B cell (primary cell): ENCODE data around the gene CAPZB. TPM values are rescaled to one million over a fixed set of nuclear protein-coding genes. Genes with fewer than 3 reads are reported as not detected.

Source experiments
- ATAC-seq: fragments of 200-7000 bp; cut with Tn5 transposase; one replicate; pipeline ENCODE4 v1.10.0; 2021; ENCODE audit warnings: low read depth, mild to moderate bottlenecking, moderate number of reproducible peaks, moderate library complexity
- CTCF ChIA-PET: fragments of 350-600 bp; sonication (Branson Sonifier 250); formaldehyde crosslinking; loops from one replicate; lab custom pipeline; 2021; ENCODE audit warnings: antibody characterized with exemption, inconsistent platforms; lab: Charles Lee
- POLR2A ChIA-PET: fragments of 350-600 bp; sonication (Branson Sonifier 250); formaldehyde crosslinking; loops from one replicate; lab custom pipeline; 2021; ENCODE audit warnings: antibody characterized with exemption; lab: Charles Lee
- DNase-seq: peaks from one replicate; pipeline ENCODE4 v3.0.0; 2013
- H2AFZ ChIP-seq: 2 replicates; pipeline ENCODE4 v1.6.1; 2012; ENCODE audit warnings: mild to moderate bottlenecking, low read depth, low read length; ENCODE audit not compliant: insufficient read depth, poor library complexity, severe bottlenecking
- H3K27ac ChIP-seq, 2 donors: 1 replicate in 1 of 2; 2 replicates in 1 of 2; pipeline ENCODE4 v1.5.1; 2012 to 2013; ENCODE audit warnings: low read length in 2 of 2, mild to moderate bottlenecking in 2 of 2, moderate library complexity in 1 of 2
- H3K27me3 ChIP-seq, 4 experiments: fragments of 200-600 bp in 1 of 4; sonication (generic) in 1 of 4; replicated peaks in 1 of 4; 1 replicate in 2 of 4; 2 replicates in 2 of 4; pipeline versions ENCODE4 v1.6.1 to v1.7.0; 2013 to 2016; ENCODE audit warnings: low read length in 3 of 4, mild to moderate bottlenecking in 2 of 4, mixed read lengths in 1 of 4, moderate library complexity in 1 of 4; ENCODE audit not compliant: insufficient read depth in 4 of 4, control insufficient read depth in 3 of 4; ENCODE audit errors: control extremely low read depth in 1 of 4
- H3K36me3 ChIP-seq, 2 experiments: replicated peaks in 1 of 2; 1 replicate in 1 of 2; 2 replicates in 1 of 2; pipeline versions ENCODE4 v1.6.1 to v1.7.1; 2013; ENCODE audit warnings: low read length in 1 of 2; ENCODE audit not compliant: insufficient read depth in 2 of 2, control insufficient read depth in 1 of 2; ENCODE audit errors: control extremely low read depth in 1 of 2, extremely low read depth in 1 of 2
- H3K4me1 ChIP-seq, 2 donors: fragments of 200-600 bp in 1 of 2; sonication (generic) in 1 of 2; 1 replicate in 1 of 2; 2 replicates in 1 of 2; pipeline versions ENCODE4 v1.5.1 to v1.6.1; 2013 to 2017; ENCODE audit warnings: low read length in 2 of 2; ENCODE audit not compliant: control insufficient read depth in 2 of 2, insufficient read depth in 2 of 2
- H3K4me2 ChIP-seq: replicated peaks from 2 replicates; pipeline ENCODE3; 2012; ENCODE audit warnings: mild to moderate bottlenecking, low read depth, low read length; ENCODE audit not compliant: poor library complexity, severe bottlenecking
- H3K4me3 ChIP-seq, 5 experiments: fragments of 200-600 bp in 1 of 5; sonication (generic) in 1 of 5; 1 replicate in 3 of 5; 2 replicates in 2 of 5; pipeline versions ENCODE4 v1.5.1 to v1.7.0; 2011 to 2016; ENCODE audit warnings: low read length in 4 of 5, mild to moderate bottlenecking in 4 of 5, low read depth in 2 of 5, control low read depth in 1 of 5, moderate library complexity in 1 of 5; ENCODE audit not compliant: insufficient read depth in 1 of 5; ENCODE audit errors: control extremely low read depth in 1 of 5, extremely low read depth in 1 of 5
- H3K79me2 ChIP-seq: fragments of 200-600 bp; sonication (generic); one replicate; pipeline ENCODE4 v1.6.0; 2016; ENCODE audit warnings: low read length; ENCODE audit not compliant: control insufficient read depth, insufficient read depth
- H3K9ac ChIP-seq: fragments of 200-600 bp; sonication (generic); 2 replicates; pipeline ENCODE4 v1.6.1; 2017; ENCODE audit warnings: mild to moderate bottlenecking, low read length, moderate library complexity
- H3K9me3 ChIP-seq, 3 donors: one replicate each; pipeline versions ENCODE4 v1.6.1 to v1.7.1; 2013; ENCODE audit warnings: low read length in 2 of 3; ENCODE audit not compliant: control insufficient read depth in 2 of 3, insufficient read depth in 1 of 3; ENCODE audit errors: control extremely low read depth in 1 of 3
- H4K20me1 ChIP-seq: 2 replicates; pipeline ENCODE4 v1.6.0; 2012; ENCODE audit warnings: mild to moderate bottlenecking, low read length; ENCODE audit not compliant: insufficient read depth, control insufficient read depth, poor library complexity, severe bottlenecking
- H3K27ac Mint-ChIP-seq: one replicate; pipeline ENCODE4 v1.8.0; 2021; ENCODE audit warnings: mixed read lengths
- H3K27me3 Mint-ChIP-seq: one replicate; pipeline ENCODE4 v1.8.0; 2021; ENCODE audit warnings: mixed read lengths
- H3K4me1 Mint-ChIP-seq: one replicate; pipeline ENCODE4 v1.8.0; 2021; ENCODE audit warnings: mixed read lengths
- H3K4me3 Mint-ChIP-seq: one replicate; pipeline ENCODE4 v1.8.0; 2021; ENCODE audit warnings: mixed read lengths
- H3K9me3 Mint-ChIP-seq: one replicate; pipeline ENCODE4 v1.8.0; 2022; ENCODE audit warnings: mixed read lengths; ENCODE audit not compliant: insufficient read depth
- EZH2 ChIP-seq: IDR thresholded peaks from 2 replicates; pipeline ENCODE4 v1.6.1; 2012; ENCODE audit warnings: borderline replicate concordance, low read depth, mild to moderate bottlenecking, moderate library complexity, low read length; ENCODE audit not compliant: insufficient read depth, poor library complexity, severe bottlenecking
- WGBS: methylation state at CpG from one replicate; pipeline ENCODE4 v1.1.5; 2013; ENCODE audit warnings: missing lambda C conversion rate; ENCODE audit not compliant: insufficient coverage; 5-methylcytosine and 5-hydroxymethylcytosine counted together
- intact Hi-C: fragments of 100-400 bp; cut with micrococcal nuclease; formaldehyde crosslinking; loops from one replicate; pipeline ENCODE4 v1.10.0; 2022
- polyA plus RNA-seq: library from polyadenylated mRNA; depleted of rRNA; stranded (reverse); fragments of >200 nt; gene quantifications from 2 replicates; pipeline ENCODE4 v1.2.3, GENCODE V29; 2012
- total RNA-seq, 2 donors: library from RNA; stranded (reverse); fragments of 120-200 nt in 1 of 2; gene quantifications; 1 replicate in 1 of 2; 2 replicates in 1 of 2; pipeline versions ENCODE4 v1.2.3 to v1.2.4, GENCODE V29; 2013 to 2022
- TF ChIP-seq, protein P1 (sequence below): fragments of 200-600 bp; IDR thresholded peaks from one replicate; pipeline ENCODE4 v1.8.0; 2022; ENCODE audit warnings: antibody characterized with exemption, mild to moderate bottlenecking

CAPZB gene
- total and polyA plus RNA-seq, 2 donors (not counting 1 experiment from before 2014, with no cell fraction given): 126 to 193 TPM

DNA sequence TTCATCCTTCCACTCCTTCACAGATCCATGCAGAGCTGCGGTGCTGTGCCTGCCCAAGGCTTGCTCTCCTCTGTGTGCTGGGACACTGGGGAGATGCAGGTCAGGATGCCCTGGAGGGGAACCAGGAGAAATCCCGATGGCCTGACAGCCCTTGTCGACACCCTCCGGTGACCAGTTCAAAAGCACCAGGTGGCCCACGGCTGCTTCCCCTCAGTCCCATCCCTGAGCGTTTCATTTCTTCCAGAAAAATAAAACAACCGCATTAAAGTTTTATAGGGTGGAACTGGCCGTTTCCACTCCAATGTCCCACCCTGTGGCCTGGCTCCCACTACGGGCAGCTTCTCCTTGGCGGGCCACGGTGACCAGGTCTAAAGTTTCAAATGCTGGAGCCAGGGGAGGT lies 124.9 kb downstream of the CAPZB start:
- TF ChIP-seq, protein P1, sequence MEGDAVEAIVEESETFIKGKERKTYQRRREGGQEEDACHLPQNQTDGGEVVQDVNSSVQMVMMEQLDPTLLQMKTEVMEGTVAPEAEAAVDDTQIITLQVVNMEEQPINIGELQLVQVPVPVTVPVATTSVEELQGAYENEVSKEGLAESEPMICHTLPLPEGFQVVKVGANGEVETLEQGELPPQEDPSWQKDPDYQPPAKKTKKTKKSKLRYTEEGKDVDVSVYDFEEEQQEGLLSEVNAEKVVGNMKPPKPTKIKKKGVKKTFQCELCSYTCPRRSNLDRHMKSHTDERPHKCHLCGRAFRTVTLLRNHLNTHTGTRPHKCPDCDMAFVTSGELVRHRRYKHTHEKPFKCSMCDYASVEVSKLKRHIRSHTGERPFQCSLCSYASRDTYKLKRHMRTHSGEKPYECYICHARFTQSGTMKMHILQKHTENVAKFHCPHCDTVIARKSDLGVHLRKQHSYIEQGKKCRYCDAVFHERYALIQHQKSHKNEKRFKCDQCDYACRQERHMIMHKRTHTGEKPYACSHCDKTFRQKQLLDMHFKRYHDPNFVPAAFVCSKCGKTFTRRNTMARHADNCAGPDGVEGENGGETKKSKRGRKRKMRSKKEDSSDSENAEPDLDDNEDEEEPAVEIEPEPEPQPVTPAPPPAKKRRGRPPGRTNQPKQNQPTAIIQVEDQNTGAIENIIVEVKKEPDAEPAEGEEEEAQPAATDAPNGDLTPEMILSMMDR: no peak
- no peak for TF ChIP-seq EZH2
- no peak overlapping the region for H3K27ac ChIP-seq
- intact Hi-C loops: no loop called here
- H3K9me3 ChIP-seq: no peaks in the 10 kb centered on the region
- H3K9ac ChIP-seq: no peak overlapping the region
- Mint-ChIP-seq H3K4me1 (peaks cover 12% of the 10 kb centered on the region), H3K27me3 (no peaks in the 10 kb centered on the region), H3K9me3 (no peaks in the 10 kb centered on the region), H3K4me3 (no peak overlapping the region), H3K27ac (no peak overlapping the region)
- peaks cover 0 to 37% of the 10 kb centered on the region in 2 experiments for H3K36me3 ChIP-seq
- peaks cover 46% of the 10 kb centered on the region for H3K79me2 ChIP-seq
- DNase-seq (no peak), ATAC-seq (no peak)
- CTCF ChIA-PET: no interaction called here
- H3K4me1 ChIP-seq: no peaks in the 10 kb centered on the region
- POLR2A ChIA-PET: no interaction called here
- no peak overlapping the region for H2AFZ ChIP-seq
- H3K4me2 ChIP-seq: no peak overlapping the region
- no peaks in the 10 kb centered on the region for H3K27me3 ChIP-seq
- H3K4me3 ChIP-seq: no peak overlapping the region
- H4K20me1 ChIP-seq: peaks cover 71% of the 10 kb centered on the region
- 66% methylated on average over 10 of the region's 11 CpGs for WGBS

DNA sequence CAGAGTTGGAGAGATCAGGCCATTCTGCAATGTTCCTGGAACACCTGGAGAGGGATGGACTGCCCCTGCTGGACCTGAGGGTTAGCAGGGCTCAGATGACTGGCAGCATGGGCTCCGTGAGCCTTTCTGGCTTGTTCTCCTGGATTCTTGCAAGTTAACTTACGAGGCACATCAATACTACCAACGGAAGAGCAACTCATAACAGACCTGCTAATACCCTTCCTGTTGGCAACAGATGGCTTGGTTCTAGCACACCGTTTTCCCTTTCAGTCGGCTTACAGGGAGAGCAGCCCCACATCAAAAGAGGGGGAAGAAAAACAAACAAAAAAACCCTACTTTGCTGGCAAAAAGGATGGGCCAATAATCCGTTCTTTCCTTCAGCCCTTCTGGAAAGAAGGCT lies 125.3 kb downstream of the CAPZB start:
- TF ChIP-seq EZH2: no peak
- TF ChIP-seq, protein P1: no peak
- Histone ChIP-seq H3K4me3 (no peak overlapping the region), H3K27me3 (no peaks in the 10 kb centered on the region), H3K4me2 (no peak overlapping the region), H3K79me2 (peaks cover 42% of the 10 kb centered on the region), H4K20me1 (peaks cover 67% of the 10 kb centered on the region), H3K4me1 (no peaks in the 10 kb centered on the region), H3K9me3 (no peaks in the 10 kb centered on the region), H2AFZ (no peak overlapping the region), H3K27ac (no peak overlapping the region), H3K36me3 (peaks cover 0 to 38% of the 10 kb centered on the region in 2 experiments), H3K9ac (no peak overlapping the region)
- intact Hi-C loops: no loop called here
- Mint-ChIP-seq H3K4me3 (no peak overlapping the region), H3K27ac (no peak overlapping the region), H3K4me1 (peaks cover 12% of the 10 kb centered on the region), H3K9me3 (no peaks in the 10 kb centered on the region), H3K27me3 (no peaks in the 10 kb centered on the region)
- ChIA-PET CTCF (no interaction called here), POLR2A (no interaction called here)
- no peak for ATAC-seq
- no peak for DNase-seq
- WGBS: 29% methylated on average over 6 of the region's 6 CpGs
